ENCODE measurements around the gene RPRD2.
"Not testable (repeated sequence)": the region's sequence is repeated elsewhere in the genome, so short reads cannot be mapped to it uniquely, and the experiment has no call there.

The RPRD2 gene

GRCh38 chr1:150363426-150364230 is at the start of gene RPRD2:
RPRD2 (plus strand) TSS chr1:150364147; CDS start chr1:150364715, 568 bp downstream.
- DNase-seq, result peak; percentile 98 to 99

- not testable (repeated sequence) for DNase-seq
Measured at GRCh38 chr1:150314691-150315090, 49.3 kb upstream of the RPRD2 start.

GRCh38 chr1:150320667-150320978 is 43.3 kb upstream of the RPRD2 start:
- no peak for DNase-seq

- DNase-seq, result no peak
Measured at GRCh38 chr1:150321826-150322166, 42.2 kb upstream of the RPRD2 start.

GRCh38 chr1:150322310-150322709 is 41.6 kb upstream of the RPRD2 start:
- no peak for DNase-seq

GRCh38 chr1:150332651-150333290 is 31.2 kb upstream of the RPRD2 start:
- no peak for DNase-seq

- DNase-seq, result no peak
Measured at GRCh38 chr1:150346316-150346715, 17.6 kb upstream of the RPRD2 start.

GRCh38 chr1:150352866-150353265 is 11.1 kb upstream of the RPRD2 start:
- DNase-seq, result no peak

- no peak for DNase-seq
Measured at GRCh38 chr1:150362721-150363425, 1.1 kb upstream of the RPRD2 start.

GRCh38 chr1:150364231-150365003 is 470 bp downstream of the RPRD2 start:
- peak; percentile 76 to 81 for DNase-seq

GRCh38 chr1:150365941-150366340 is 2.0 kb downstream of the RPRD2 start:
- DNase-seq, result no peak

GRCh38 chr1:150366416-150367296 is 2.7 kb downstream of the RPRD2 start:
- DNase-seq, result no peak

- DNase-seq, result no peak
Measured at GRCh38 chr1:150371110-150371509, 7.2 kb downstream of the RPRD2 start.

- DNase-seq, result no peak
Measured at GRCh38 chr1:150372580-150372979, 8.6 kb downstream of the RPRD2 start.

- DNase-seq, result no peak
Measured at GRCh38 chr1:150376110-150376509, 12.2 kb downstream of the RPRD2 start.

GRCh38 chr1:150383631-150384324 is 19.8 kb downstream of the RPRD2 start:
- DNase-seq, result no peak

GRCh38 chr1:150385537-150386445 is 21.8 kb downstream of the RPRD2 start:
- no peak for DNase-seq

GRCh38 chr1:150386592-150386991 is 22.6 kb downstream of the RPRD2 start:
- no peak for DNase-seq

- DNase-seq, result no peak
Measured at GRCh38 chr1:150387200-150387599, 23.3 kb downstream of the RPRD2 start.

- DNase-seq, result no peak
Measured at GRCh38 chr1:150388241-150388640, 24.3 kb downstream of the RPRD2 start.

Data from activated CD4-positive, alpha-beta T cell treated with anti-CD3 and anti-CD28 coated beads, Interleukin-2, amount 50 U/mL, for 48 hours (primary cell).